ENCODE measurements around the gene NEGR1. TPM values are rescaled to one million over a fixed set of nuclear protein-coding genes. Genes with fewer than 3 reads are reported as not detected.

Gene NEGR1
- total and polyA plus RNA-seq, 4 donors: 0.08 to 0.14 (median 0.12) TPM; not detected in 1

GRCh38 chr1:72119491-72119890 lies 162.8 kb downstream of the NEGR1 start:
- TF ChIP-seq NR2F2 (IDR thresholded peaks at IDR 0.05) (no peak), ATF3 (IDR thresholded peaks at IDR 0.05) (no peak), HNF4A (conservative IDR thresholded peaks at IDR 0.05) (no peak), TAF1 (conservative IDR thresholded peaks at IDR 0.05) (no peak), FOXA1 (IDR thresholded peaks at IDR 0.05) (no peak), RAD21 (IDR thresholded peaks at IDR 0.05) (no peak), RXRA (IDR thresholded peaks at IDR 0.05) (no peak), GABPA (IDR thresholded peaks at IDR 0.05 in 1 of 2, conservative IDR thresholded peaks at IDR 0.05 in 1 of 2) (no peak), ZBTB33 (IDR thresholded peaks at IDR 0.05) (no peak), HNF4G (IDR thresholded peaks at IDR 0.05) (no peak), EGR1 (IDR thresholded peaks at IDR 0.05; ENCODE audit: low read depth in 2 of 2) (no peak), JUND (IDR thresholded peaks at IDR 0.05) (no peak), YY1 (IDR thresholded peaks at IDR 0.05) (no peak)
- TF ChIP-seq, protein P1, sequence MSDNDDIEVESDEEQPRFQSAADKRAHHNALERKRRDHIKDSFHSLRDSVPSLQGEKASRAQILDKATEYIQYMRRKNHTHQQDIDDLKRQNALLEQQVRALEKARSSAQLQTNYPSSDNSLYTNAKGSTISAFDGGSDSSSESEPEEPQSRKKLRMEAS (IDR thresholded peaks at IDR 0.05): no peak
- TF ChIP-seq, protein P2, sequence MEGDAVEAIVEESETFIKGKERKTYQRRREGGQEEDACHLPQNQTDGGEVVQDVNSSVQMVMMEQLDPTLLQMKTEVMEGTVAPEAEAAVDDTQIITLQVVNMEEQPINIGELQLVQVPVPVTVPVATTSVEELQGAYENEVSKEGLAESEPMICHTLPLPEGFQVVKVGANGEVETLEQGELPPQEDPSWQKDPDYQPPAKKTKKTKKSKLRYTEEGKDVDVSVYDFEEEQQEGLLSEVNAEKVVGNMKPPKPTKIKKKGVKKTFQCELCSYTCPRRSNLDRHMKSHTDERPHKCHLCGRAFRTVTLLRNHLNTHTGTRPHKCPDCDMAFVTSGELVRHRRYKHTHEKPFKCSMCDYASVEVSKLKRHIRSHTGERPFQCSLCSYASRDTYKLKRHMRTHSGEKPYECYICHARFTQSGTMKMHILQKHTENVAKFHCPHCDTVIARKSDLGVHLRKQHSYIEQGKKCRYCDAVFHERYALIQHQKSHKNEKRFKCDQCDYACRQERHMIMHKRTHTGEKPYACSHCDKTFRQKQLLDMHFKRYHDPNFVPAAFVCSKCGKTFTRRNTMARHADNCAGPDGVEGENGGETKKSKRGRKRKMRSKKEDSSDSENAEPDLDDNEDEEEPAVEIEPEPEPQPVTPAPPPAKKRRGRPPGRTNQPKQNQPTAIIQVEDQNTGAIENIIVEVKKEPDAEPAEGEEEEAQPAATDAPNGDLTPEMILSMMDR (IDR thresholded peaks at IDR 0.05; ENCODE audit: low read depth, low read length, missing input control): no peak
- TF ChIP-seq, protein P3, sequence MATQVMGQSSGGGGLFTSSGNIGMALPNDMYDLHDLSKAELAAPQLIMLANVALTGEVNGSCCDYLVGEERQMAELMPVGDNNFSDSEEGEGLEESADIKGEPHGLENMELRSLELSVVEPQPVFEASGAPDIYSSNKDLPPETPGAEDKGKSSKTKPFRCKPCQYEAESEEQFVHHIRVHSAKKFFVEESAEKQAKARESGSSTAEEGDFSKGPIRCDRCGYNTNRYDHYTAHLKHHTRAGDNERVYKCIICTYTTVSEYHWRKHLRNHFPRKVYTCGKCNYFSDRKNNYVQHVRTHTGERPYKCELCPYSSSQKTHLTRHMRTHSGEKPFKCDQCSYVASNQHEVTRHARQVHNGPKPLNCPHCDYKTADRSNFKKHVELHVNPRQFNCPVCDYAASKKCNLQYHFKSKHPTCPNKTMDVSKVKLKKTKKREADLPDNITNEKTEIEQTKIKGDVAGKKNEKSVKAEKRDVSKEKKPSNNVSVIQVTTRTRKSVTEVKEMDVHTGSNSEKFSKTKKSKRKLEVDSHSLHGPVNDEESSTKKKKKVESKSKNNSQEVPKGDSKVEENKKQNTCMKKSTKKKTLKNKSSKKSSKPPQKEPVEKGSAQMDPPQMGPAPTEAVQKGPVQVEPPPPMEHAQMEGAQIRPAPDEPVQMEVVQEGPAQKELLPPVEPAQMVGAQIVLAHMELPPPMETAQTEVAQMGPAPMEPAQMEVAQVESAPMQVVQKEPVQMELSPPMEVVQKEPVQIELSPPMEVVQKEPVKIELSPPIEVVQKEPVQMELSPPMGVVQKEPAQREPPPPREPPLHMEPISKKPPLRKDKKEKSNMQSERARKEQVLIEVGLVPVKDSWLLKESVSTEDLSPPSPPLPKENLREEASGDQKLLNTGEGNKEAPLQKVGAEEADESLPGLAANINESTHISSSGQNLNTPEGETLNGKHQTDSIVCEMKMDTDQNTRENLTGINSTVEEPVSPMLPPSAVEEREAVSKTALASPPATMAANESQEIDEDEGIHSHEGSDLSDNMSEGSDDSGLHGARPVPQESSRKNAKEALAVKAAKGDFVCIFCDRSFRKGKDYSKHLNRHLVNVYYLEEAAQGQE (IDR thresholded peaks at IDR 0.05): no peak
- H3K4me3 ChIP-seq (ENCODE audit: low read depth in 1 of 3, low read length in 3 of 3): no peak overlapping the region
- no peak overlapping the region for H3K27ac ChIP-seq (ENCODE audit: low read depth in 1 of 2, low read length in 2 of 2)
- no peak overlapping the region for H3K9ac ChIP-seq (ENCODE audit: low read depth in 1 of 2, low read length in 2 of 2)
- no peak for DNase-seq (ENCODE audit: low spot score)
- no peaks in the 10 kb centered on the region for H3K36me3 ChIP-seq (ENCODE audit: control insufficient read depth in 4 of 4, insufficient read depth in 3 of 4, low read depth in 1 of 4, low read length in 3 of 4)
- WGBS: 83% methylated on average over 1 of the region's 1 CpG
- no peaks in the 10 kb centered on the region for H3K9me3 ChIP-seq (ENCODE audit: control insufficient read depth in 4 of 4, low read length in 3 of 4)
- H3K4me1 ChIP-seq (ENCODE audit: control insufficient read depth in 4 of 4, insufficient read depth in 4 of 4, low read length in 3 of 4): no peaks in the 10 kb centered on the region
- H3K27me3 ChIP-seq (ENCODE audit: control insufficient read depth in 4 of 4, insufficient read depth in 4 of 4, low read length in 3 of 4): no peaks in the 10 kb centered on the region

DNA sequence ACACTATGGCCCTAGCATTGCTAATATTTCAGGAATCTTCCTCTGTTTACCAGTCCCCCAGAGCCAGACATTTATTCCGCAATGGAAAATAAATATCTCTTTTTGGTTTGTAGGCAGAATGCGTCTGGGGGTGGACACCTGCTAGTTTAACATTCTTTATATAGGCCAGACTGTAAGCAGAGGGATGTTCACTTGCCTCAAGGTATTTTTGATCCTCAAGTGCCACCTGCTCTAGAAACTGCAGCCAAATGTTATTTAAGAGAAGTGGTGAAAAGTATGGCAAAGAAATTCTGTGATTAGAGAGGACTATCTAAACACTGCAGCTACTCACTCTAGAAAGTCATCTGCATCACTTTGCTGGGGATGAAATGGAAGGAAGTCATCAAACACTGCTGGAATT lies 164.7 kb downstream of the NEGR1 start:
- H3K27ac ChIP-seq (ENCODE audit: low read depth in 1 of 2, low read length in 2 of 2): no peak overlapping the region
- no peak overlapping the region for H3K4me3 ChIP-seq (ENCODE audit: low read depth in 1 of 3, low read length in 3 of 3)
- WGBS: 73% methylated on average over 2 of the region's 2 CpGs
- H3K9ac ChIP-seq (ENCODE audit: low read depth in 1 of 2, low read length in 2 of 2): no peak overlapping the region
- H3K27me3 ChIP-seq (ENCODE audit: control insufficient read depth in 4 of 4, insufficient read depth in 4 of 4, low read length in 3 of 4): no peaks in the 10 kb centered on the region
- DNase-seq (ENCODE audit: low spot score): no peak
- H3K9me3 ChIP-seq (ENCODE audit: control insufficient read depth in 4 of 4, low read length in 3 of 4): no peaks in the 10 kb centered on the region
- no peaks in the 10 kb centered on the region for H3K36me3 ChIP-seq (ENCODE audit: control insufficient read depth in 4 of 4, insufficient read depth in 3 of 4, low read depth in 1 of 4, low read length in 3 of 4)
- no peaks in the 10 kb centered on the region for H3K4me1 ChIP-seq (ENCODE audit: control insufficient read depth in 4 of 4, insufficient read depth in 4 of 4, low read length in 3 of 4)
- TF ChIP-seq ATF3 (IDR thresholded peaks at IDR 0.05): no peak
- no peak for TF ChIP-seq HNF4A (conservative IDR thresholded peaks at IDR 0.05)
- no peak for TF ChIP-seq TAF1 (conservative IDR thresholded peaks at IDR 0.05)
- TF ChIP-seq FOXA1 (IDR thresholded peaks at IDR 0.05): no peak
- TF ChIP-seq GABPA (IDR thresholded peaks at IDR 0.05 in 1 of 2, conservative IDR thresholded peaks at IDR 0.05 in 1 of 2): no peak
- TF ChIP-seq, protein P2 (IDR thresholded peaks at IDR 0.05; ENCODE audit: low read depth, low read length, missing input control): no peak
- TF ChIP-seq, protein P3 (IDR thresholded peaks at IDR 0.05): no peak
